DMS153 (cell line): ENCODE data around the gene CST8.
"Not testable (repeated sequence)": the region's sequence is repeated elsewhere in the genome, so short reads cannot be mapped to it uniquely, and the experiment has no call there.

Experiments used
- DNase-seq: peaks from one replicate; lab custom pipeline; 2025; lab: John Stamatoyannopoulos, UW

CST8 gene, protein sequence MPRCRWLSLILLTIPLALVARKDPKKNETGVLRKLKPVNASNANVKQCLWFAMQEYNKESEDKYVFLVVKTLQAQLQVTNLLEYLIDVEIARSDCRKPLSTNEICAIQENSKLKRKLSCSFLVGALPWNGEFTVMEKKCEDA

DNA sequence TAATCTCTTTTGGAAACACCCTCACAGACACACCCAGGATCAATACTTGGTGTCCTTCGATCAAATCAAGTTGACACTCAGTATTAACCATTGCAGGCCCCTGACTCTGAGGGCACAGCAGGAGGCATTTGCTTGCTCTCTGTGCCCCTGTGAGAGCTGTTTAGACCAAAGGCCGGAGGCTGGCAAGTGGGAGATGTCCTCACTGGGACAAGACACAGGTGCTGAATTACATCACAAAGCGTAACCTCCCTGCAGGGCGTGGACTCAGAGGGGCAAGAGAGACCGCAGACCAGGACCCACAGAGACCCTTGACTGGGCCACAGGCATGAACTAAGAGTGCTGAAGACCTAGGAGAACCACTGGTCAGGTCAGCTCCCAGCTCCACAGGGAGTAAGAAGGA, at the start of gene CST8:
Gene CST8 (plus strand): TSS at position 301 of the 400 bp plus-strand sequence. CDS start 551 bp downstream, outside the sequence.
- no peak for DNase-seq

GRCh38 chr20:23441850-23442313, 49.0 kb upstream of the CST8 start:
- DNase-seq: peak; percentile 69

DNA sequence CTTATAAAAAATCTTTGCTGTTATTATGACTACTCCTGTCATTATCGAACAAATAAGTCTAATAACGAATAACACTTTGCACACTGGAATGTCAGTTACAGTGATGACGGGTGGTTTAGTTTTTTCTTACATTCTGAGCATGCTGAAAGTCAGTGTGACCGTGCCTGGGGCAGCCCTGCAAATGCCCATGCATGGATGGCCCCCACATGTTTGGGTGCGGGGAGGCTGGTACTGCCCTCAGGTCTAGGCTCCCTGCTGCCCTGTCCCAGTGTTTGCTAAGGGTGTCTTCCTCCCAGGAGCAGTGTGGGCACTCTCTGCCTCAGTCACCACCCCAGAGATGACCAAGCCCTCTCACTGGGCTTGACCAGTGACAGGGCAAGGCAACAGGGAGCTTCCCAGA, 48.5 kb upstream of the CST8 start:
- no peak for DNase-seq

DNA sequence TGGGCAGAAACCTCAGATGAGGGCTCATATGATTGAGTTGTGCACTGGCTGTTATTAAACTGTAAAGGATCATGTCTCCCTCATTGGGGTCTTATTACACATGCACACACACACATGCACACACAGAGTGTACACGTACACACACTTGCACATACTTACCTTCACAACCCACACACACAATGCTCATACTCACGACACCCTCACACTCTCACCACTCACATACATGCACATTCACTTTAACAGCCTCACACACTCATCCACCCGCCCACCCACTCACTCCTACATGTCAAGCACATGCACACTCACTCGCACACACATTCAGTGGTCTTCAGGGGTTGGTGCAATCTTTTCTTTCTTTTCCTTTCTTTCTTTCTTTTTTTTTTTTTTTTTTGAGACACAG, 46.1 kb upstream of the CST8 start:
- DNase-seq: no peak

DNA sequence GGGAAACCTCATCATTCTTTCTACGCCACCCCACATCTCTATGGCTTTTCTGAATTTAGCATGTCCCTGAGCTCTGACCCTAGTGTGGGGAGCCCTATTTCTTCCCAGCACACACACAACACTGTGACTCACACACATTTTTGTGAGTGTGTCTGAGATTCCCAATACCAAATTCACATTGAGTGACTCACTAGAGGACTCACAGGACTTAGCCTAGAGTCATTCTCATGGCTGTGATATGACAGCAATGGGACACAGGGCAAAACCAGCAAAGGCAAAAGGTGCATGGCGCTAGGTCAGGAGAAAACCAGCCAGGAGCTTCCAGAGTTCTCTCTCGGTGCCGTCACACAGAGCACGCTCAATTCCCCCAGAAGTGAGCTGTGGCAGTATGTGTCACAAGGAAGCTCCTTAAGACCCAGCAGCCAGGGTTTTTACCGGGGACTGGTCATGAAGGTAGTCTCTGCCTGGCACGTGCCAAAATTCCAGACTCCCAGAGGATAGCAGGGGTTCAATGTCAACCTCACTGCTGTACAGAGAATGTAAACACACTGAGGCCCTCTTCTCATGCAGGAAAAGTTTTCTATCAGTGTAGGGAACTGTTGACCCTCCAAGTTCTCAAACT, 45.2 kb upstream of the CST8 start:
- DNase-seq: no peak

DNA sequence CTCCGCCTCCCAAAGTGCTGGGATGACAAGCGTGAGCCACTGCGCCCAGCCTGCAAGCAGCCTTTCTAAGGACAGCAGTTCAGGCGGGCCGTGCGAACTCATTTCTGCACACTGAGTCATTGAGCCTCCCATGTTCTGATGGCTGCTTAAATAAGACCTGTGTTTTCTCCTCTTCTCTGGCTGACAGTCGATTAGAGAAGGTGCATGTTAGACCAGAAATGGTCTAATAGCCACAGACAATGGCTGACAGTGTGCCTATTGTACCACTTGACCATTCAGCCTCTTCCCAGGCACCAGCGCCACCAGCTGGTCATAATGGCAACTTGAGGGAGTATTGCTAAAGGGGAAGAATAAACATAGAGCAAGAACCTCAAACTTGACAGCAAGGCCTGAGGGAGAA, 44.4 kb upstream of the CST8 start:
- DNase-seq: peak; percentile 20

DNA sequence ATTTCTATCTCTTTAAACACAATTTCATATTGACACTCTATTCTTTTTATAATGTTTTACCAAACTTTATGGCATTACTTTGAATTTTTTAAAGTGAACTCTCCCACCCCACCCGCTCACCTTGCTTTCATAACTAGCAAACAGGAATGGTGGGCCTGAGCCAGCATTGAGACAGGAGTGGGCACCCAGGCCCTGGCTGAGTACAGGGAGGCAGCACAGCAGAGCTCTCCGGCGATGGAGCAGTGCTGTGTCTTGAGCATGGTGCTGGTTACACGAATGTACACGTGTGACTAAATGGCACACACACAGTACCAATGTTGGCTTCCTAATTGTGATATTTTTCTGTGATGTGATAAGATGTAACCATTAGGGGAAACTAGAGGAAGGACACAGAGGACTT, 42.8 kb upstream of the CST8 start:
- DNase-seq: no peak

DNA sequence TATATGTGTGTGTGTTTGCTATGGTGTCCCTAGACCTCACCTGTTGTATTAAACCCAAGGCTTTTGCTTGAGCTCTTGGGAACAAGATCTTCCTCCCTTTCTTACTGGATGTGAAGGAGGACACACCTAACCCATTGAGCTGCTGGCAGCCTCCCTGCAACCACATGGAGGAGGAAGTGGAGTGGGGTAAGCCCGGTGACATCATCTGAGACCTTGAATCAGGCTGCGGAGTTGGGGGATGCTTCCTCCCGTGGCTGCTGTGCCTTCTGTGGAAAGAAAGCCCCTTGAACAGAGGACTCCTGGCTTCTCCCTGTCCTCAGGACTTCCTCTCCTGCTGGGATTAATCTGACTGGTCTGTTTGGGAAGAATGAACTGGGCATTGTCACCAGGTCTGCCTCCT, 41.5 kb upstream of the CST8 start:
- DNase-seq: no peak

DNA sequence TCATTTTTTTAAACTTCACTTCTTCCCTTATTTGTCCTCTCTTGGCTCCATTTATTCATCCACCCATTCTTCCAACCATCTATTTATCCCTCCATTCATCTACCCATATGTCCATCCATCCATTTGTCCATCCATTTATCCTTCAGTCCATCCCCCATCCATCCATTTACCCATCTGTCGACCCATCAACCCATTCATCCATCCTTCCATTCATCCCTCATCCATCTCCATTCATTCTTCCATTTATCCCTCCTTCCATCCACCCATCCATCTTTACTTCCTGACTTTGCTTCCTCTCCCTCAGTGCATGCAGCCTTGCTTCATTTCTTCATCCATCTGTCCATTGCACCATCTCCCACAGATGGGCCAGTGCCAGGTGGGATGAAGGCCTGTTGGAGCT, 40.0 kb upstream of the CST8 start:
- no peak for DNase-seq

- no peak for DNase-seq
Observed at GRCh38 chr20:23451956-23452487, 38.9 kb upstream of the CST8 start.

- DNase-seq: no peak
Observed at GRCh38 chr20:23452776-23453175, 38.1 kb upstream of the CST8 start, which contains the start of gene CST11. Gene CST11 (minus strand): TSS chr20:23452876. CDS start chr20:23452811, 65 bp downstream.

DNA sequence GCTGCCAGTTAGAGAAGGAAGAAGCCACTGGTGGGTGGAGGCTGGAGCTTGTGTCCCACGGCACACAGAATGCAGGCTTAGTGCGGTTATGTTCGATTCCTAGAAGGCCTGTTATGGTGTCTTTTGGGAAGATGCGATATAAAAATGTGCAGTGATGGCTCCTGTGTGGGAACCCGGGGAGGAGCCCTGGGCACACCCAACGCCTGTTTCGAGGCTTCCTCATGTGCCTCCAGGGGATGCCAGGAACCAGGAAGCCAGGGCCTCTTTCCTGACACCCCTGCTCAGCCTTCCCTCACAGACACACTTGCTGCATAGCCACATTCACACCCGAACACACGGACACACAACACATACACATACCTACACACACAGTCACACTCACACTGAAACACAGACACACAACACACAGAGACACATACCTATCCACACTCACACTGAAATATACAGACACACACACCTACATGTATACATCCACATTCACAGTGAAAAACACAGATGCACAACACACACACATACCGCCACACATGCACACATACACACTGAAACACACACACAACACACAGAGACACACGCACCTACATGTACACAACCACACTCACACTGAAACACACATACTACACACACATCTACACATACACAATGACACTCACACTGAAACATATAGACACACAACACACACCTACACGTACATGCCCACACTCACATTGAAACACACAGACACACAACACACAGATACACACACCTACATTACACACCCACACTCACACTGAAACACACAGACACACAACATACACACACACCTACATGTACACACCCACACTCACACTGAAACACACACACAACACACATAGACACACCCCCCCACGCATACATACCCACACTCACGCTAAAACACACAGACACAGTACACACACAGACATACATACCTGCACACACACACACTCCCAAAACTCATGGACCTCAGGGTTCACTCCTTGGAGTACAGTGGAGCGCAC, 37.1 kb upstream of the CST8 start:
- DNase-seq: no peak

DNA sequence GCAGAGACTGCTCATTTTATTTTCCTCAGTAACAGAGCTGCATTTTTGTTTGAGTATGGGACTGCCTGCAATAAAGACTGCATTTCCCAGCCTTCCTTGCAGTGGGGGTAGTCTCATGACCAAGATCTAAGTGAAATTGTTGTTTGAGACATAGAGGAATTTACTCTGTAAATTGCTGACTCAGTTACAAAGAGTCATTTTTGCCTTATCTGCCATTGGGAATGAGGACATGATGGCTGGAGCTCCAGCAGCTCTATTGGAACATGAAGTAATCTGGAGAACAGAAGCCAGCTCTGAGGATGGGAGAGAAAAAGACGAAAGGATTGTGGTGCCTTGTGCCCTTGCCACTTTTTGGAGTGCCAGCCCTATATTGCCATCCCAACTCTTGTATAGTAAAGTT, 36.1 kb upstream of the CST8 start:
- no peak for DNase-seq

GRCh38 chr20:23455639-23456038, 35.3 kb upstream of the CST8 start:
- no peak for DNase-seq

GRCh38 chr20:23456409-23456808, 34.5 kb upstream of the CST8 start:
- no peak for DNase-seq

DNA sequence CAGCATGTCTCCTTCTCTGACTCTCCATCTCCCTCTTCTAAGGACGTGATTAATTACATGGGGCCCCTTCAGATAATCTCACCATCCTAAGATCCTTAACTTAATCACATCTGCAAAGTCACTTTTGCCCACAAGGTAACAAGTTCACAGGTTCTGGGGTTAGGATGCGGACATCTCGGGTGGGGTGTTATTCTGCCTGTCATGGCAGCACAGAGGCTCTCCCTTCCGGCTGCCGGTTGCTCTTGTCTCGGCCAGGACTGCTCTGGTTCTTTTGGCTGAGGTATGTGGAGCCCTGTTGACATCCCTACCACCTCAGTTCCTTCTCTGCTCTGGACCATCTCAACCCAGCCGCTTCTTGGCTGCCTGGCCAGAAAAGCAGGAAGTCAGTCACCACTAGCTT, 34.0 kb upstream of the CST8 start:
- DNase-seq: no peak

DNA sequence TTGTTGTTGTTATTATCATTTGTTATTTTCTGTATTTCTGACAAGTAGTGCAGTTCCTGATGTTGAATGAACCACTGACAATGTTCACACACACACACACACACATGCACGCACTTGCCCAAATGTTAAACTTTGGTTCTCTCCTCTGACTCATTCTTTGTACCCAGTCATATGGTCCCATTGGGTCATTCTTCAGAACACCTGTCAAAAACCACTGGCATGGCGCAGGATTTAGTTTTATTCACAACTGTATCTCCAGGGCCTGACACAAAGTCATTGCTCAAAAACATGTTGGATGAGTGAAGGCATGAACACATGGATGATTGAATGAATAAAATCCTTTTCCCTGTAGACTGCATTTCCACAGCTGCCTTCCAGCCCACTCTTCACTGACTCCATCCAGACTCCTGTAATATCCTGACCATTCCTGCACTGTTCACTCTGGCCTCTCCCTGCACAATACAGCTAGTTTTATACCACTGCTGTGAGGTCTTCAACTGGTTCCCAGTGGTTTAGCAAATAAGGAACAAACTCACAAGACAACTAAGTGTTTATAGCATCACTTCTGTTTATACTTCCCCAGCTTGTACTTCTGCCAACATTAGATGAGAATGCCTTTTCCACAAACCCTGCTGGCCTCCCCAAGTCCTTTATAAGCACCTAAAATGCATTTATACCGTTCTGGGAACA, 31.3 kb upstream of the CST8 start:
- DNase-seq: no peak

DNA sequence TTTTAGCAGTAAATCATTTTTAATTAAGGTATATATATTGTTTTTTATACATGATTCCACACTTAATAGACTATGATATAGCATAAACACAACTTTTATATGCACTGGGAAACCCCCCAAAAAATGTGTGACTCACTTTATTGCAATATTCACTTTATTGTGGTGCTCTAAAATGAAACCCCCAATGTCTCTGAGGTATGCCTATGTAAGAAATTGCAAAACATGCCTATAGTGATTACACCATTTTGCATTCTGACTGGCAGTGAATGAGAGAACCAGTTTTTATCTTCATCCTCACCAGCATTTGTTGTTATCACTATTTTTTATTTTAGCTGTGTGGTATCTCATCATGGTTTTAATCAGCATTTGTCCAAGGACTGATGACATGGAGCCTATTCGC, 29.7 kb upstream of the CST8 start:
- DNase-seq: no peak

DNA sequence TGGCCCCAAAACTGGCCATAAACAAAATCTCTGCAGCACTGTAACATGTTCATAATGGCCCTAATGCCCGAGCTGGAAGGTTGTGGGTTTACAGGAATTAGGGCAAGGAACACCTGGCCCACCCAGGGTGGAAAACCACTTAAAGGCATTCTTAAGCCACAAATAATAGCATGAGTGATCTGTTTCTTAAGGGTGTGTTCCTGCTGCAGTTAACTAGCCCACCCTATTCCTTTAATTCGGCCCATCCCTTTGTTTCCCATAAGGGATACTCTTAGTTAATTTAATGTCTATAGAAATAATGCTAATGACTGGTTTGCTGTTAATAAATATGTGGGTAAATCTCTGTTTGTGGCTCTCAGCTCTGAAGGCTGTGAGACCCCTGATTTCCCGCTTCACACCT, 24.0 kb upstream of the CST8 start:
- not testable (repeated sequence) for DNase-seq

- DNase-seq: not testable (repeated sequence)
Observed at GRCh38 chr20:23472306-23472705, 18.6 kb upstream of the CST8 start.

DNA sequence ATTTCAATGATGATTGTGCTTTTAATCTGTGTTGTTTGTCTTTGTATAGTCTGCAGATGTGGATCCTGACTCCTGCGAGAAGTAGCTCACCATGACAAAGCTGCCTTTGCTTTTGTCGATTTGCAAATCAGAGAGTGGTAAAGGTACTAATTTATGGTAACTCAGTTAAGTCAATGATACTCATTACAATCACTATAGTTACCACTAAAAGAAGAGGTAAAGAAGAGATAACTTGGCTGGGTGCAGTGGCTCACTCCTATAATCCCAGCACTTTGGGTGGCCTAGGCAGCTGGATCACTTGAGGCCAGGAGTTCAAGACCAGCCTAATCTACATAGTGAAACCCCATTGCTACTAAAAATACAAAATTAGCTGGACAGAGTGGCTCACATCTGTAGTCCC, 17.6 kb upstream of the CST8 start:
- DNase-seq: not testable (repeated sequence)

GRCh38 chr20:23475395-23475794, 15.5 kb upstream of the CST8 start:
- no peak for DNase-seq
